GM19372 (cell line): ENCODE data around the gene CD46.
"Not testable (repeated sequence)": the region's sequence is repeated elsewhere in the genome, so short reads cannot be mapped to it uniquely, and the experiment has no call there.

Experiments
- ATAC-seq: cut with Tn5 transposase; IDR thresholded peaks from one replicate; pipeline ENCODE4 v1.9.1; 2021; ENCODE audit warnings: mild to moderate bottlenecking, low read depth, moderate library complexity; ENCODE audit not compliant: unreplicated experiment

Gene CD46

DNA sequence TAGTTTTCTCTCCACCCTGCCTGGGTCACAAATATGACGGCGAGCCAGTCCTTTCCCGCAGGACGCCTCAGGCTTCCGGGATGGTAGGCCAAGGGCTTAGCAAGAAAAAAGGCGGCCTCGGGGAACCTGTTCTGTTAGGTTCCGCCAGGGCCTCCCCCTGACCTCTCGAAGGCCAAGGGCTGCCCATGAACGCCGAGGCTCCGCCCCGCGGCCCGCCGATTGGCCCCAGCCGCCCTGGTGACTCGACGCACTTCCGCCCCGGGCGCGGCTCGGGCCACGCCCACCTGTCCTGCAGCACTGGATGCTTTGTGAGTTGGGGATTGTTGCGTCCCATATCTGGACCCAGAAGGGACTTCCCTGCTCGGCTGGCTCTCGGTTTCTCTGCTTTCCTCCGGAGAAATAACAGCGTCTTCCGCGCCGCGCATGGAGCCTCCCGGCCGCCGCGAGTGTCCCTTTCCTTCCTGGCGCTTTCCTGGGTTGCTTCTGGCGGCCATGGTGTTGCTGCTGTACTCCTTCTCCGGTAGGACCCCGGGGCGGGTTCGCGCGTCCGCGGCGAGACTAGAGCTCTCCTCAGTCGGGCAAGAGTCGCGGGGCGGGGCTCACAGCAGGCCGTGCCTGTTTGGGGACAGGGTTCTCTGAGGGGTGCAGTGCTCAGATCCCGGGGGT, at the start of gene CD46:
Gene CD46, plus strand, starts transcription at position 265 of the 666 bp plus-strand sequence. Its CDS starts 159 bp downstream, at position 424.
- peak; percentile 96 for ATAC-seq

- no peak for ATAC-seq
Measured at GRCh38 chr1:207702317-207702716, 49.5 kb upstream of the CD46 start.

DNA sequence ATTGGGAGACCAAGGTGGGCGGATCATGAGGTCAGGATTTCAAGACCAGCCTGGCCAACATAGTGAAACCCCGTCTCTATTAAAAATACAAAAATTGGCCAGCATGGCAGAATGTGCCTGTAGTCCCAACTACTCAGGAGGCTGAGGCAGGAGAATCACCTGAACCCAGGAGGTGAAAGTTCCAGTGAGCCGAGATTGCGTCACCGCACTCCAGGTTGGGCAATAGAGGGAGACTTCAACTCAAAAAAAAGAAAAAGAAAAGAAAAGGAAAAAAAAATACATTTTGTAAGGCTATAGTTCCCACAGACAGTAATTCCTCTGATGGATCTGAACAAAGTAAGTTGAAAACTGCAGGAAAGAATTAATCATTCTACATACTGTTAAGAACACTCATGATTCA, 48.1 kb upstream of the CD46 start:
- no peak for ATAC-seq

DNA sequence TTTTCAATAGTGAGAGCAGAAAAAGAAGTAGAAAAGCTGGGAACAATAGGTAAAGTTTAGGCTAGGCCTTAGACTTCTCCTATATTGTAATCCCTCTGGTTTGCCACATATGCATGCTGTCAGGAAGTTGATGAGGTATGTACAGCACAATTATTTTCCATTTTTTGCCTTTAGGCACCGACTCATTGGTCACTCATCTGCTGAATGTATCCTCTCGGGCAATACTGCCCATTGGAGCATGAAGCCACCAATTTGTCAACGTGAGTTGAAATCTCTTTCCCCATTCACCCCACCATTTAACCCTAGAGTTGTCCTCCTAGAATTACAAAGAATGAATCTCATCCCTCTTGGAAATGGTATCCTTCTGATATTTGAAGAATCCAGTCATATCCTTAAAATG, 43.9 kb upstream of the CD46 start:
- ATAC-seq, result not testable (repeated sequence)

DNA sequence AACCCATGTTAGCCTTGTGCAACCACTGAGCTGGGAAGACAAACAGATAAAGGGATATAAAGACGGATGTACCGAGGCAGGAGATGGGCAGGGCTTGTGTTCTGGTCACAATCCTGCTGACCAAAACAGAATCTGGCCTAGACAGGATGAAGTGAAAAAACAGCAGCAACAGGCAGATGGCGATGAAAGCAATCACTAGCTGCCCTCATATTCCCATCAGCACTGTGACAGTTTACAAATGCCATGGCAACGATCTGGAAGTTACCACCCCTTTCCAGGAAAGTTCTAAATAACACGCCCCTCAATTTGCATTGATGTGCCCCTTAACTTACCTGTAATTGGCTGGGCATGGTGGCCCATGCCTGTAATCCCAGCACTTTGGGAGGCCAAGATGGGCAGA, 40.6 kb upstream of the CD46 start:
- no peak for ATAC-seq

- not testable (repeated sequence) for ATAC-seq
Measured at GRCh38 chr1:207712701-207713100, 39.2 kb upstream of the CD46 start.

GRCh38 chr1:207713529-207713928, 38.3 kb upstream of the CD46 start:
- ATAC-seq, result no peak

GRCh38 chr1:207719234-207719633, 32.6 kb upstream of the CD46 start:
- ATAC-seq, result no peak

DNA sequence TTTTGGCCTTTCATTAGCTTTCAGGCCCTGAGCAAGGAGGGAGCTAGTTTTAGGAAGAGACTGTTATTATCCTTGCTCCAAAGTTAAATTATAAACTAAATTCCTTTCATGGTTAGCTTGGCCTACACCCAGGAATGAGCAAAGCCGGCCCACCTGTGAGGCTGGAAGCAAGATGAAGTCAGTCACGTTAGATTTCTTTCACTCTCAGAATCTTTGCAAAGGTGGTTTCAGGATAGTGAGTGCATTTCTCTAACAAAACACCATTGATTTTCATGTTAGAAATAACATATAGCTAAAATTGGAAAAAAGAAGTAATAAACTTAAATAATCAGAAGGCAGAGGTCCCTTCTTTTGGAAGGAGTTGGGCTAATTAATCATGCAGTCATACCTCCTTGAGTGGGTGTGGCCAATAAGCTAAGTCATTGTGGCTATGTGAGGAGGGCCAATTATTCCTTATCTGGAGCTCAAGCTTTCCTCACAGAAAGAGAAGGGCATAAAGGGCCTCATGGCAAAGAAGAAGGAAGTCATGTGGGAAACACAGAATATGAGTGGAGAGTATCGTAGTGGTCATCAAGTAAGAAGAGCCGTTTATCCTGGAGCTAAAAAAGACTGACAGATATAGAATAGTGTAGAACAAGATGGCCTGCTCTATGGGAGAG, 23.5 kb upstream of the CD46 start:
- not testable (repeated sequence) for ATAC-seq

DNA sequence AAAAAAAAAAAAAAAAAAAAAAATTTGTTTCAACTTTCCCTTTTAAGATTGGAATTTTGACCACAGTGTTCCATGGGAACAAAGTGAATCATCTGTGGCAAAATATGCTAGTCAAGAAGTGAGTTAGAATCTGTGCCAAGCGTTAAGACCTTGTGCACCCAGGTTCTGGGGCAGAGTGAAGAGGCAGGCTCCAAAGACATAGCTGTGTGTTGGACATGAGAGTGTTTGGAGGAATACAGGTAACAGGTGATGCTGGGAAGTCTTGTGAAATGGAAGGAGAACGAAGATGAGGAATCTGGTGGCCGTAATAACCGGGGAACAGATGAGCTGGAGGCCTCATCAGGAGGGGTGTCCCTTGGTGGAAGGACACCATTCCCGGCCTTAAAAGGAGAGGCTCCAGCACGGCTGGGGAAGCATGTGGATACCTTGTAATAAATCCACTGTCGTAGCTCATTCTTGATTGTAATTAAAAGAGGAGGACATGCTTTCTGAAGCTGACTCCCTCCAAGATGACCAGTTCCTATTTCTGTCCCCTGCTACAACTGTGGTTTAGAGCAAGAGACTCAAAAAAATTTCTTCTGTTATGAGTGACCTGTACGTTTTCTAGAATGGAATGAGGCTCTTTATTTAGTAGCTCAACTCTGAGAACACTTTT, 14.2 kb upstream of the CD46 start:
- ATAC-seq, result not testable (repeated sequence)

DNA sequence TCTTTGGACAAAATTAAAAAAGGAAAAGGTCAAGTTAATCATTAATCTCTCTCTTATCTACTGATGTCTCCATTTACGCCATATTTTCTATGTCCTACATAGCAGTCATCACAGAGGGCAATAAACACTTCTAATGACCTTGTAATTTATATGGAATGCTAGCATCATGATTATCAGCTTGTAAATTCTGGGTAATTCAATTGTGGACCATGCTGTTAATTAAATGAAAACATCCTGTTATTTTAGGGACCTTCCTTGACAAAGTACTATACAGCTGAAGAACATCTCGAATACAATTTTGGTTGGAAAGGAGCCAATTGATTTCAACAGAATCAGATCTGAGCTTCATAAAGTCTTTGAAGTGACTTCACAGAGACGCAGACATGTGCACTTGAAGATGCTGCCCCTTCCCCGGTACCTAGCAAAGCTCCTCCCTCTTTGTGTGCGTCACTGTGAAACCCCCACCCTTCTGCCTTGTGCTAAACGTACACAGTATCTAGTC, 13.6 kb upstream of the CD46 start:
- not testable (repeated sequence) for ATAC-seq

DNA sequence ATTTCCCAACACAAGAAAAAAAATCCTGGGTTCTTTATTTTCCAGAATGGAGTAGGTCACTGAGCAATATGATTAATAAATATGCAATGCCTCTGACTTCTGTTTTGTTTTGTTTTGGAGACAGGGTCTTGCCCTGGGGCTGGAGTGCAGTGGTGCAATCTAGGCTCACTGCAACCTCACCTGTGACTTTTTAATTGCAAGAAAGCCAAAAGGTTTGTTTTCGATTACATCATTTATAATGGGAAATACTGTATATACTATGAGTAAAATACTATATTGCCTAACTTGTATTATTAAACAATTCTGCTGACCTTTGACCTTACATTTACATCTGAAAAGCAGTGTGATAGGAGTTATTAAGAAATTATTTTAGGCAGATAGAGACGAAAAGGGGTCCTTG, 11.6 kb upstream of the CD46 start:
- ATAC-seq, result no peak

DNA sequence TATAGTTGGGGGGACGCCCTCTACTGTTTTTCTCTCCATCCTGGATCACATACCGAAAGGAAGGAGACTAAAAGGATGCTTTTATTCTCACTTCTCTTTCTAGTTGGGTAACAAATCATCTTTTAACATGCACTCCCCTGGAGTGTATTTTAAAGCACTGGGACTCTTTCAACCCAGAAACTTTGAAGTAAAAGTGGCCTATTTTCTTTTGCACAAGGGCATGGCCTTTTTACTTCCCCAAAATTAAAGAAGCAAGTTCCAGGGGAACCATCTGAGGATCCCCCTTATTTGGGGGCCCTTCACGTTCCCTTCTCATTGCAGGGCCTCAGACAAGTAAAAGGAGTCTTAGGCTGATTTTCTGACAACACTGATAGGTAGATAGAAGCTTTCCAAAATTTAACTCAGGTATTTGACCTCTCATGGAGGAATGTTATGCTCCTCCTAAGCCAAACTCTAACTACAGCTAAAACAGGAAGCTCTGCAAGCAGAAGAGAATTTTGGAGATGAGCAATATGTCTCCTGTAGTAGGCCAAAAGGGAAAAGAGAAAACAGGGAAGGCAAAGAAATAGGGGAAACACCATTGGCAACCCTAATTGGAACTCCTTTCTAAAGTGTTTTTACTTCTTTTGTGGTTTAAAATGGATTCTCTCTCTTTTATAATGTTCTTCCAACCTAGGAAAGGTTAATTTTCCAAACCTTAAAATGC, 8.9 kb upstream of the CD46 start:
- no peak for ATAC-seq

DNA sequence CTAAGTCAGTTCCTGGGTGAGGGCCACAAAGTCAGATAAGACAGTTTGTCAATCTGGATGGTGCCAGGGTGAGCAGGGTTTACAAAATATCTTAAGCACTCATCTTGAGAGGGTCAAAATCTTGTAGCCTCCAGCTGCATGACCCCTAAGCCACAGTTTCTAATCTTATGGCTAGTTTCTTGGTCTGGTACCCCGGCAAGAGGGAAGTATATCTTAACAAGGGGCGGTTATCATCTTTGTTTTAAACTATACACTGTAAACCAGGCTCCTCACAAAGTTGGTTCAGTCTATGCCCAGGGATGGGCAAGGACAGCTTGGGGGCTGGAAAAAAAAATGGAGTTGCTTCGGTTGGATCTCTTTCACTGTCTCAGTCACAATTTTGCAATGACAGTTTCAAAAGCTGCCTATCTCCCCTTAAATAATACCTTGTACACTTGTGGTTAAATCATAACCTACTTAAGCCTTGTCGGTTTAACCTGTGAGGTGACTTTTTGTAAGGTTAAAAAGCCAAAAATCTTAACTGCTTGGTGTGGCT, 7.8 kb upstream of the CD46 start:
- ATAC-seq, result no peak

DNA sequence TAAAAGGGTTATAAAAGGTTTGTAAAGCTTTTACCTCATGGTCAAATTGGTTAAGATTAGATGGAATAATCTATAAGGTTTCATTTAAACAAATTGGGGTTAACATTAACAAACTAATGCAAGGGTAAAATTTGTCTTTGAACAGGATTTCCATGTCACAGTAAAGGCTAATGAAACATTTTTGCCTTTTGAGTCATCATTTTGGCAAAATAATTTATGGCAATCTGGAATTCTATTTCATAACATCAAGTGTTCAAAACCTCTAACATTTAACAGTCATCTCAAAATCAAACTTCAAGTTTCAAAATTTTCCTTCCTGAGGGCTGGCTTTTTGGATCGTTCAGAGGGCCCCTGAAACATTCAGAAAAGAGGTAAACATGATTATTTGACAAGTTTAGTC, 6.6 kb upstream of the CD46 start:
- ATAC-seq, result no peak

DNA sequence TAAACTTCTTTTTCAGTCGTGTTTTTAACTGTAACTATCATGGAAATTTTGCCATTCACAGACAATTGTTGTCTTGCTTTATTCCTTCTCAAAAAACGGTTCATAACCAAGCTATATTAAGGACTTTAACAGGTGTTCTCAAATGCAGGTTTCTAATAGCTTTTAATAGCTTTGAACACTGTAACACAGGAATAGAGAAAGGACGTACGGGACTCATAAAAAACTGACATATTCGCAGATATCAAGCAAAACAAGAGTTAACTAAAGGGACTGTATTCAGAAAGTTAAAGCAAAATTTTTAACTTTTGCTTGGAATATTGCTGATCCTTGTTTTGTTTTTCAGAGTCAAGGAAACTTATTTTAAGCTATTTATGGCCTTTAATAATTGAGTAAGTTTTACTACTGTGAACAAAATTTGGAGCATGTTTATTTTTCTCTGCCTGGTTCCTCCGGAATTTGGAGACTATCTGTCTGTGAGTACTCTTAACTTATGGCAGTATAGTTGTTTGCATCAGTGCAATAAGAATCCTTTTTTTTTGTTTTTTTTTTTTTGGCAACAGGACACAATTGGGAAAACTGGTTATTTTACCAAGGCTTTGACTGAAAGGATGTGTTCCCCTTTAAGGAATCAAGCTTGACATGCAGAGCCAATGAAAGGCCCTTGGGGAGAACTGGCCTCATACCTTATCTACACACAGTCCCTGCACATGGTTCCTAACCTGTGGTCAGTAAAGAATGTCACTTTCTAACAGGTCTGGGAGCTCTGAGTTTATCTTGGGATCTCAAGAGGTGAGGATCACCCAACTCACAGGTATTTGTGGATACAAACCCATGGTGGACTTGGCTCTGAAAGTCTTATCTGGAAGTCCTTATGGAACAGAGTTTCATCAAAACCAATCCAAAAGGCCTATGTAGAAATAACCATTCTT, 5.8 kb upstream of the CD46 start:
- no peak for ATAC-seq

DNA sequence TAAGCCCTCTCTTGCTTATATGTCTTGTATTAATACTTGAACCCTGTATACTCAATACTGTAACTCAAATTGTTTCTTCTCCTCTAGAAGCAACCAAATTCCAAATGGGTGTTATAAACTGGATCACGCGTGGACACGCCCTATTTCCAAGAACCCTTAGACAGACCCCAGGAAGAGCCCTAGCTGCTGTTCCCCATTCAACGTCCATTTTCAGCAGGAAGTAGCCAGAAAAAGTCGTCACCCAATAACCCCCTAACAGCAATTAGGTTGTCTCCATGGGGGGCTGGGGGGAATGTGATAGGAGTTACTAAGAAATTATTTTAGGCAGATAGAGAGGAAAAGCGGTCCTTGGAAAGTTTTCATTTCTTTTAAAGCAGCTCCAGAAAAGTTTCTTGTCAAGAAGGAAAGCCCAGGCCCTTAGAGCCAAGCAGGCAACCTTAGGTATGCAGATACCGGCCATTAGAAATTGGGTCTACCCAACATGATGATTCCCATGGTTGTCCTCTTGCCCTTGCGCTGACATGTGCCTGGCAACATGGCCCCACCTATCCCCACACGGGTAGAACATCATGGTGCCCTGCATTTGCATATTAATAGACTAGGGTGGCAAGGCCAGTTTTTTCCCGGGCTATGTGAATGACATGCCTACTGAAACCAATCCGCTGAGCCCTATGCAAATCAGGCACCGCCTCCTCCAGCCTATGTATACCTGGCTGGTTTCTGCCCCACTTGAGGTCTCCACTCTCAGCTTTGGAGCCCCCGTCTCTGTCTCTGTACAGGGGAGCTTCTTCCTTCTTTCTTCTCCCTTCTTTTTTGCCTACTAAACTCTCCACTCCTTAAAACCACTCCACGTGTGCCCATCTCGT, 4.0 kb upstream of the CD46 start:
- no peak for ATAC-seq

DNA sequence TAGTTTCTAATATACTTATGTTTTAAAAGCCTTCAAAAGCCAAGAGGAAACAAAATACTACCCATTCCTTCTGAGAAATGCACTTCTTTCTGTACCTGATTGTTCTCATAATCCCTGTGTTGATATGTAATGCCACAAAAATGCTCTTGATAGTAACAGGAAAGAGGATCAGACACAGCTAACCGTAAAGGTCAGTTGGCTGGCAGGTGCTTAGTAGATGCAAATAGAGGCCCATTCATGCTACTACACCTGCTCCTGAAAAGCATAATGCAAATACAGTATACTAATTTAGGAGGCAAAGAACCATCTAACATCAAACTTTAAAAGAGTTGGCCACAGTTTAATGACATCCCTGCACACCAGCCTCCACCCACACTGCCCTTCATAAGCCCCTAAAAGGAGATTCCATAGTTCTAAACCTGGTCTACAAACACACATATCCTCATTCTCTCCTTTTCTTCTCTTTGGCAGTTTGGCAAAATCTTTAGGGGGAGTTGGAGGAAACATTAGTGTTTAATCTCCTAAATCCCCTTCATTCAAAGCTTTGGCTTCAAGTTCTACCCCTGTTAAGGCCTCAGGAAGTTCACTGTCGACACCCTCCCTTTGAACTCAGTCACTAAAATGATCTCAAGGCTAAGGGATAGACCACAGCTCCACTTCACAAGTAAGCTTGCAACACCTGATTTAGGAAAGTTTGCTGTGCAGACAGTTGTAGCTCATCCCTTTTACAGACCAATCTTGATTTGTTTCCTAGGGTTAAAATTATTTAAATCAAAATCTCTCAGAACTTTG, 2.9 kb upstream of the CD46 start:
- ATAC-seq, result no peak
